SK-MEL-5 (cell line): ENCODE data around the gene TSPYL6. TPM values are rescaled to one million over a fixed set of nuclear protein-coding genes. Genes with fewer than 3 reads are reported as not detected.
"Not testable (repeated sequence)": the region's sequence is repeated elsewhere in the genome, so short reads cannot be mapped to it uniquely, and the experiment has no call there.

ENCODE experiments used
- DNase-seq: peaks from one replicate; pipeline ENCODE4 v3.0.0-alpha.2; 2016; ENCODE audit warnings: low read depth, low spot score
- in situ Hi-C: cut with HindIII; loops from 2 replicates; pipeline ENCODE4 v1.10.0; 2016; ENCODE audit warnings: low sequenced_read_pairs, high pct_unique_total_duplicates, low pct_unique_long_range_greater_than_20kb
- polyA plus RNA-seq, 2 experiments: library from polyadenylated mRNA; depleted of rRNA; stranded (reverse); fragments of >200 nt; gene quantifications; 2 replicates each; pipeline ENCODE4 v1.2.3, GENCODE V29; 2015
- total RNA-seq: library from RNA; depleted of rRNA; stranded (reverse); fragments of >200 nt; shearing (Covaris generic); gene quantifications from 2 replicates; pipeline ENCODE4 v1.2.3, GENCODE V29; 2014; rRNA removed

Gene TSPYL6
- not detected in 2 replicates for total RNA-seq
- not detected in 2 replicates for polyA plus RNA-seq (2015; cell fraction: cytosol; rRNA removed)
- polyA plus RNA-seq (2015; cell fraction: nucleus; rRNA removed): not detected in 2 replicates

DNA sequence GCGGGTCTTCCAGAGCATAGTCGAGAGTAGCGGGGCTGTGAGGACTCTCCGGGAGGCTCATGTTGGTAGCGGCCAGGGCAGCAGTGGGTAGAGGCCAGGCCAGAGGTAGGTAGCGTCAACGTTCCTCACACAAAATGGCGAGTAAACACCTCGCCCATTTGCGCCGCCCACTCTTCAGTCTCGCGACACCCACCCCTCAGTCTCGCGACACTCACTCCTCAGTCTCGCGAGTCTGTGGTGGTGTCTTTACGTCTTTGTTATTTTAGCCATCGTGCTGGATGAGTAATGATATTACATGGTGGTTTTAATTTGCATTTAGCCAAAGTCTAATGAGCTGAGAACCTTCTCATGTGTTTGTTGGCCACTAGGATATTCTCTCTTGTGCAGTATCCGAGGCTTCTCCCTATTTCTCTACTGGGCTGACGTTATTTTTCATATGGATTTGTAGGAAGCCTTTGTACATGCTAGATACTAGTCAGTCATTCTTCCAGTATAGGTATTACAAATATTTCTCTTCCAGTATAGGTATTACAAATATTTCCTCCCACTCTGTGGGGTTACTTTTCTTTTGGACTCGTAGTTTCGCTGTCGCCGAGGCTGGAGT, at the start of gene TSPYL6:
Gene TSPYL6 (minus strand): TSS at position 139 of the 604 bp plus-strand sequence. CDS start 78 bp downstream, at position 61.
- in situ Hi-C loops: no loop called here
- DNase-seq: no peak

DNA sequence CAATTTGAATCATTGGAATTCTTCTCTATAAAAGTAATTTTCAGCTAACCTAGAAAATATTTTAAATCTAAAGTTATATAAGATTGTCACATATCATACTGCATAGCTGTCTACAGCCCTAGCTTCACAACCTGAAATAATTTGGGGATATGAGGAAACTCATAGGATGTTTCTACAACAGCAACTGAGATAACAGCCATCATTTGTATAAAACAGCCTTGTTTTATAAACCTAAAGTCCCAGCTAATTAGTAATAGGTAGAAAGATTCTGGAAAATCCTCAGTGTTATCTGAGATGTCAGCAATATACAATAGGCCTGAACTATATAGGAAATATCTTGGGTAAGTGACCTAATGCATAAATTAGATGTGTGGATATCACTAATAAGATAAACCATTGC, 47.6 kb upstream of the TSPYL6 start:
- in situ Hi-C loops: no loop called here
- no peak for DNase-seq

- in situ Hi-C loops: no loop called here
- no peak for DNase-seq
Measured at GRCh38 chr2:54298514-54298913, 42.5 kb upstream of the TSPYL6 start.

DNA sequence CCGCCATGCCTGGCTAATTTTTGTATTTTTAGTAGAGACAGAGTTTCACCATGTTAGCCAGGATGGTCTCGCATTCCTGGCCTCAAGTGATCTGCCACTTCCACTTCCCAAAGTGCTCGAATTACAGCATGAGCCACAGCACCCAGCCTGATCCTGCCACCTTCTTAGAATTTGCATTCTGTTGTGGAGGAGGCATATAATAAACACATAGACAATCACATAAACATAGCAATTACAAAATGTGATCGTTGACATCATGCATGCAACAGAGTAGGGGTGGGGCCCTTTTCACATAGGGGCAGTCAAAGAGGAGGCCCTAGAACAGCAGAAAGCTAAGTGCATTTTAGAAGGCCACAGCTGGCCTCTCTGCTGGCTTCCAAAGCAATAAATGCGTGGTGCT, 39.9 kb upstream of the TSPYL6 start:
- in situ Hi-C loops: no loop called here

DNA sequence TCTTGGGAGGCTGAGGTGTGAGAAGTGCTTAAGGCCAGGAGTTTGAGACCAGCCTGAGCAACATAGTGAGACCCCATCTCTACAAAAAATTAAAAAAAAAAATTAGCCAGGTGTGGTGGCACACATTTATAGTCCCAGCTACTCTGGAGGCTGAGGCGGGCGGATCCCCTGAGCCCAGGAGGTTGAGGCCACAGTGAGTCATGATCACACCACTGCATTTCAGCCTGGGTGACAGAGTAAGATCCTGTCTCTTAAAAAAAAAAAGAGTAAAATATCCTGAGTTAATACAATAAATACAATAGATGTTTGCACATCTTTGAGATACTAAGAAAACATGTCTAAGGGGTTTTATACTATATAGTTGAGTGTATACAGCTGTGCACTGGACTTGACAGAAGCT, 38.6 kb upstream of the TSPYL6 start:
- DNase-seq, in situ Hi-C loops: not testable (repeated sequence)

More for the DNA sequence above, 39.9 kb upstream of the TSPYL6 start:
- no peak for DNase-seq

DNA sequence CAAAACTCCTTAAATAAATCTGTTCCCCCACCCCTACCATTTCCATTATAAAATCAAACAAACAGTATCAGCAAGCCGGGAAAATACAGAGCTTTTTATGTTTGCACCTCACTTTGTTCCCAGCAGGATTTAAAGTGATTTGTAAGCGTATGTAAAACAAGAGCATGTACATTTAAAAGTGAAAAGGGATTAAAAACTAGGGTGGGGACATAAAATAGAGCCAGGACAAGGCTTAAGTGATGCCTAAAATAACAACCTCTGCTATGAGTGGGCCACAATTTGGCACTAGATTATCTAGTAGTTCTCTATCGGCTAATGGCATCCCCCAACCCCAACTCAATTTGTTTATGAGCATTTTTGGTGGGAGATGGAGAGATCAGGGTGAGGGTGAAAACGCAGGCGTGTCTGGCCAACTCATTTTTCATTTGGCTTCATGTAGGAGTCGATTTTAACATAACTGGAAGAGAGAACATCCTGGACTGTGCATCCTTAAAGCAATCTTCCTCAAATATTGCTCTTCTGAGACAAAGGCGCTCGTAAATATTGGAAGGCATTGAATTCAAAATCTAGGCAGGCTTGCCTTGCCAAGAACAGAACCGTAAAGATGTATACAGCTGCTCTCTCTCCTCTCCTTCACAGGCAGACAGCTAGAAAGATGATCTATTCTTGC, 34.5 kb upstream of the TSPYL6 start:
- DNase-seq: no peak
- in situ Hi-C loops: no loop called here

- DNase-seq: no peak
- in situ Hi-C loops: no loop called here
Measured at GRCh38 chr2:54289917-54290316, 33.9 kb upstream of the TSPYL6 start.

GRCh38 chr2:54287532-54287931, 31.5 kb upstream of the TSPYL6 start:
- no peak for DNase-seq
- in situ Hi-C loops: no loop called here

GRCh38 chr2:54285451-54285850, 29.4 kb upstream of the TSPYL6 start:
- in situ Hi-C loops: no loop called here
- DNase-seq: no peak

- DNase-seq: no peak
- in situ Hi-C loops: no loop called here
Measured at GRCh38 chr2:54284826-54285225, 28.8 kb upstream of the TSPYL6 start.

DNA sequence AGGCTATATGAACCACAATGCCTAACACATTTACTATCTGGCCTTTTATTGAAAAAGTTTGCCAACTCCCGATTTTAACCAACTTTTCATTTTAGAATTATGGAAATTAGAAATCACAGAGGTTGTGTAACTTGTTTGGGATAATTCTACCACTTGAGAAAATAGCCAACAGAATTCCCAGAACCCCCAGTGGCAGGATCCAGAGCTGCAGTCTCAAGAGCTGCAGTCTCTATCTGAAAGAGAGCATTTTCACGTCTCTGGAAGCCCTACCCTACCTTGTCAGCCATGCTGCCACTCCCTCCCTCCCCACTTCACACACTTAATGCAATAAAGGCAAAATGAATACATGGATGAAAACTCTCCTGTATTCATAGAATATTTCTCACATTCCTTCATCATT, 23.4 kb upstream of the TSPYL6 start:
- DNase-seq: peak; percentile 57
- in situ Hi-C loops: no loop called here

DNA sequence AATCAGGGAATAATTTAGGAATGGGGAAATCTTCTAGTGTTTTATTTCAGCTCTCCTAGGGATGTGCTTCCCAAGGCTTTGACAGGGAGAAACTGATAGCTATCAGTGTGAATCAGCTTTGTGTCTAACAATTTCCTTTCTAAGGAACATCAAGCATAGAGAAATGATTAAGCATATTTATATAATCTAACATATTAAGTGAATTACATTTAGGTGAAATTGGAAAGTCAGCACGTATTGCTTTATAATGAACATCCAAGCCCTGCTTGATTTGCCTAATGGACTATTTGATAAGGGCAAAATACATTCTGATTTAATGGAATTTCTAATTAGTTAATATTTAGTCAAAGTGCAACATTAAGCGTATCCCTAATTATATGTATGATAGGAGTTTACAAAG, 19.5 kb upstream of the TSPYL6 start:
- no peak for DNase-seq
- in situ Hi-C loops: no loop called here

DNA sequence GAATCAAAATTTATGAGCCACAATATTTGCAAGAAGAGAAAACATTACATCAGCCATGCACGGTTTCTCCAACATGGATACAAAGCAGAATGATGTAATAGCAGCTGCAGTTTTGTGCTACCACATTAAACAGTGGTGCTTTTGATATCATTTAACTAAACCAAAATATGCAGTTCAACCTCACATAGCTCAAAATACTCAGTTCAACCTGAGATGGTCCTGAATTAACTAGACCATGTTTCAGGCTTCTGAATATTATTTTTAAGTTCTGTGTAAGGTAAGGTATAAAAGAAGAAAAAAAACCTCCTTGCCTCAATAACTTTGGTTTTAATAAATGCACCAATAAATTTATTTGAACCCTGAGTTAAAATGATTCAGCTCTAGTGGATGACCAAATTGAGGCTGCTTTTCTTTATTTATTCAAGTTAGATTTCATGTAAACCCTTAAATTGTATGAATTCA, 18.8 kb upstream of the TSPYL6 start:
- in situ Hi-C loops: no loop called here
- peak; percentile 63 for DNase-seq

- no peak for DNase-seq
- in situ Hi-C loops: no loop called here
Measured at GRCh38 chr2:54271843-54272627, 16.0 kb upstream of the TSPYL6 start.

GRCh38 chr2:54271189-54271588, 15.2 kb upstream of the TSPYL6 start:
- in situ Hi-C loops: no loop called here

GRCh38 chr2:54267577-54267976, 11.5 kb upstream of the TSPYL6 start:
- in situ Hi-C loops: no loop called here

More at GRCh38 chr2:54271189-54271588, 15.2 kb upstream of the TSPYL6 start:
- DNase-seq: peak; percentile 75

DNA sequence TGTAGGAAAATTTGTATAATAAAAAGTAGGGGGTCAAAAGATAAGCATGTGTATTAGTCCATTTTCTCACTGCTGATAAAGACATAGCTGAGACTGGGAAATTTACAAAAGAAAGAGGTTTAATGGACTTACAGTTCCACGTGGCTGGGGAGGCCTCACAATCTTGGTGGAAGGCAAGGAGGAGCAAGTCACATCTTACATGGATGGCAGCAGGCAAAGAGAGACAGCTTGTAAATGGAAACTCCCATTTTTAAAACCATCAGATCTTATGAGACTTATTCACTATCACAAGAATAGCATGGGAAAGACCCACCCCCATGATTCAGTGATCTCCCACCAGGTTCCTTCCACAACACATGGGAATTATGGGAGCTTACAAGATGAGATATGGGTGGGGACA, 9.1 kb upstream of the TSPYL6 start:
- in situ Hi-C loops, DNase-seq: not testable (repeated sequence)

More at GRCh38 chr2:54267577-54267976, 11.5 kb upstream of the TSPYL6 start:
- no peak for DNase-seq

DNA sequence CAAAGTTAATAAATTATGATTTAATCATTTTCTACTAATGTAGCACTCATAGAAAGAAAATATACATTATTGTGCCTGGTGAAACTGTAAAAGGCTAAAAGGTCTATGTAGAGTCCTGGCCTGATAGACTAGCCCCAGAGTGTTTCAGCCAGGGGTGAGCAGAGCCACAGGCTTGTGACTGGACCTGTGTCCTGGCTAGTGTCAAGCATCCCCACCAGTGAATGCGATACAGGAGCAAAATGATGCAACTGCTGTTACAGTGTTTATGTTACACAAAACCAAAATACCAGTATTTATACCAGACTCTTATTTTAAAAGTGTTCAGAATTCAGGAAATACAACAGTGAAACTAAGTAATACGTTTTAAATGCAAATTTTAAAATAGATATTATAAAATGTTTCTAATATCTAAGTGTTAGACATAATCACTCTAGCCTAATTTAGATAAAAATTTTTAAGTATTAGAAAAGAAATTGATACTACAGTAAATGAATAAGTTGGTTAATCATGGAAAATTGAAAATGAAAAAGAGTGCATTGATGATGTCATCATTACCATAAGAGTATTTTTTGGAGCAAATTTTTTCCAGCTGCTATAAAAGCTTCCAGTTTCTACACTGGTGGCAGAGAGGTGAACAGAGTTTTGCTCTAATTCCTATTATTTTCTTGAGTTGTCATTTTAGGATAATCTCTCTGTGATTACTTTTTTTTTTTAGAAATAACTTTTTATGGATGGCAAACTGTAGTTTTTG, 6.2 kb upstream of the TSPYL6 start:
- in situ Hi-C loops: no loop called here

More for the DNA sequence above, 6.2 kb upstream of the TSPYL6 start:
- DNase-seq: no peak
